Keratinocyte (primary cell): ENCODE results near the gene TRIM14. TPM values are rescaled to one million over a fixed set of nuclear protein-coding genes. Genes with fewer than 3 reads are reported as not detected.

Source experiments
- DNase-seq: peaks from one replicate; pipeline ENCODE4 v3.0.0-alpha.2; 2011; ENCODE audit warnings: low read depth, missing footprints, low spot score
- FAIRE-seq: peaks from 2 replicates; lab custom pipeline; 2011; peaks lifted over from hg19 to GRCh38; lab: Jason Lieb, UNC
- H2AFZ ChIP-seq: 2 replicates; pipeline ENCODE4 v1.6.0; 2012; ENCODE audit warnings: low read length, control low read depth, inconsistent platforms; ENCODE audit not compliant: control insufficient read depth
- H3K27ac ChIP-seq: 2 replicates; pipeline ENCODE4 v1.5.1; 2011; ENCODE audit warnings: low read length; ENCODE audit not compliant: control insufficient read depth, insufficient read depth
- H3K27me3 ChIP-seq: 3 replicates; pipeline ENCODE4 v1.6.0; 2011; ENCODE audit warnings: low read length; ENCODE audit not compliant: control insufficient read depth, insufficient read depth; ENCODE audit errors: extremely low read depth
- H3K36me3 ChIP-seq, 2 experiments: 2 replicates in 1 of 2; 3 replicates in 1 of 2; pipeline ENCODE4 v1.5.1; 2011; ENCODE audit warnings: low read length in 2 of 2, mild to moderate bottlenecking in 1 of 2; ENCODE audit not compliant: control insufficient read depth in 2 of 2, insufficient read depth in 2 of 2; ENCODE audit errors: extremely low read depth in 1 of 2
- H3K4me1 ChIP-seq: 3 replicates; pipeline ENCODE4 v1.5.1; 2011; ENCODE audit warnings: low read length; ENCODE audit not compliant: control insufficient read depth, insufficient read depth; ENCODE audit errors: extremely low read depth
- H3K4me2 ChIP-seq: 3 replicates; pipeline ENCODE4 v1.6.0; 2011; ENCODE audit warnings: low read depth, low read length; ENCODE audit not compliant: control insufficient read depth, insufficient read depth; ENCODE audit errors: extremely low read depth
- H3K4me3 ChIP-seq, 3 experiments: fragments of 200-600 bp in 1 of 3; sonication (generic) in 1 of 3; 2 replicates in 2 of 3; 3 replicates in 1 of 3; pipeline ENCODE4 v1.5.1; 2011 to 2016; ENCODE audit warnings: low read length in 3 of 3, mild to moderate bottlenecking in 3 of 3, control low read depth in 2 of 3, inconsistent platforms in 1 of 3, low read depth in 1 of 3, mixed read lengths in 1 of 3, mixed run types in 1 of 3, moderate library complexity in 1 of 3; ENCODE audit not compliant: control insufficient read depth in 2 of 3, insufficient read depth in 2 of 3; ENCODE audit errors: extremely low read depth in 1 of 3
- H3K79me2 ChIP-seq: 2 replicates; pipeline ENCODE4 v1.6.0; 2012; ENCODE audit warnings: low read length; ENCODE audit not compliant: control insufficient read depth, insufficient read depth
- H3K9ac ChIP-seq: 3 replicates; pipeline ENCODE4 v1.6.0; 2011; ENCODE audit warnings: low read length; ENCODE audit not compliant: control insufficient read depth, insufficient read depth; ENCODE audit errors: extremely low read depth
- H3K9me1 ChIP-seq: 3 replicates; pipeline ENCODE4 v1.6.0; 2011; ENCODE audit warnings: low read length; ENCODE audit not compliant: control insufficient read depth, insufficient read depth; ENCODE audit errors: extremely low read depth
- H3K9me3 ChIP-seq: 2 replicates; pipeline ENCODE4 v1.5.1; 2012; ENCODE audit warnings: low read depth, low read length; ENCODE audit not compliant: control insufficient read depth
- H4K20me1 ChIP-seq: 3 replicates; pipeline ENCODE4 v1.6.0; 2011; ENCODE audit warnings: low read length; ENCODE audit not compliant: control insufficient read depth, insufficient read depth; ENCODE audit errors: extremely low read depth
- EZH2 ChIP-seq: IDR thresholded peaks from one replicate; pipeline ENCODE4 v1.6.1; 2012; ENCODE audit warnings: inconsistent platforms, mild to moderate bottlenecking, low read length, moderate library complexity
- dilution Hi-C: fragments of 300-500 bp; cut with MboI; formaldehyde crosslinking; loops from one replicate; pipeline ENCODE4 v1.7.0; 2020; ENCODE audit warnings: low sequenced_read_pairs; ENCODE audit not compliant: extremely low pct_ligation_motif_present
- polyA plus RNA-seq, 5 experiments: library from polyadenylated mRNA; depleted of rRNA in 3 of 5; stranded (reverse) in 3 of 5; stranded (forward) in 1 of 5; unstranded in 1 of 5; fragments of >200 nt; gene quantifications; 1 replicate in 1 of 5; 2 replicates in 3 of 5; 3 replicates in 1 of 5; pipeline versions ENCODE4 v1.2.1 to v1.2.3, GENCODE V29; 2011 to 2012; ENCODE audit warnings: missing spikeins in 2 of 5, low read depth in 1 of 5, low replicate concordance in 1 of 5
- TF ChIP-seq, protein P1 (sequence below), 3 experiments: IDR thresholded peaks in 1 of 3; conservative IDR thresholded peaks in 1 of 3; optimal IDR thresholded peaks in 1 of 3; 2 replicates in 2 of 3; 3 replicates in 1 of 3; pipeline versions ENCODE3 to v1.5.1; 2011; ENCODE audit warnings: low read length in 3 of 3, mild to moderate bottlenecking in 3 of 3, moderate library complexity in 2 of 3, control low read depth in 1 of 3, inconsistent platforms in 1 of 3; ENCODE audit not compliant: insufficient read depth in 2 of 3; ENCODE audit errors: extremely low read depth in 1 of 3

The TRIM14 gene
- polyA plus RNA-seq, 1 donor (not counting 4 experiments of a cell fraction or from before 2014, with no cell fraction given) = 22.1 TPM

DNA sequence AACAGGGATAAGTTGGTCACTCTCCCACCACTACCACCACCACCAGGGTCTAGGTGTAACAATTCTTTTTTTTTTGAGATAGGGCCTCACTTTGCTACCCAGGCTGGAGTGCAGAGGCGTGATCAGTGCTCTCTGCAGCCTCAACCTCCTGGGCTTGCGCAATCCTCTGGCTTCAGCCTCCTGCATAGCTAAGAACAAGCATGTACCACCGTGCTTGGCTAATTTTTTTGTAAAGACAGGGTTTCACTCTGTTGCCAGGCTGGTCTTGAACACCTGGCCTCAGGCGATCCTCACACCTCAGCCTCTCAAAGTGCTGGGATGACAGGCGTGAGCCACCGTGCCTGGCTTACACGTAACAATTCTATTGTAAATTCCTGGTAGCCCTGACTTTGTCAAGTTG, 45.9 kb upstream of the TRIM14 start:
- Histone ChIP-seq H3K4me3 (no peak overlapping the region), H3K4me1 (peaks cover 45% of the 10 kb centered on the region), H3K4me2 (no peak overlapping the region), H3K9me3 (no peaks in the 10 kb centered on the region), H3K36me3 (peaks cover 0 to 2% of the 10 kb centered on the region in 2 experiments), H3K27ac (no peak overlapping the region), H2AFZ (no peak overlapping the region), H3K9me1 (peaks cover 16% of the 10 kb centered on the region), H3K9ac (no peak overlapping the region), H3K27me3 (no peaks in the 10 kb centered on the region), H3K79me2 (peaks cover 84% of the 10 kb centered on the region), H4K20me1 (peaks cover 7% of the 10 kb centered on the region)
- no peak for FAIRE-seq
- dilution Hi-C loops = no loop called here
- TF ChIP-seq, protein P1, sequence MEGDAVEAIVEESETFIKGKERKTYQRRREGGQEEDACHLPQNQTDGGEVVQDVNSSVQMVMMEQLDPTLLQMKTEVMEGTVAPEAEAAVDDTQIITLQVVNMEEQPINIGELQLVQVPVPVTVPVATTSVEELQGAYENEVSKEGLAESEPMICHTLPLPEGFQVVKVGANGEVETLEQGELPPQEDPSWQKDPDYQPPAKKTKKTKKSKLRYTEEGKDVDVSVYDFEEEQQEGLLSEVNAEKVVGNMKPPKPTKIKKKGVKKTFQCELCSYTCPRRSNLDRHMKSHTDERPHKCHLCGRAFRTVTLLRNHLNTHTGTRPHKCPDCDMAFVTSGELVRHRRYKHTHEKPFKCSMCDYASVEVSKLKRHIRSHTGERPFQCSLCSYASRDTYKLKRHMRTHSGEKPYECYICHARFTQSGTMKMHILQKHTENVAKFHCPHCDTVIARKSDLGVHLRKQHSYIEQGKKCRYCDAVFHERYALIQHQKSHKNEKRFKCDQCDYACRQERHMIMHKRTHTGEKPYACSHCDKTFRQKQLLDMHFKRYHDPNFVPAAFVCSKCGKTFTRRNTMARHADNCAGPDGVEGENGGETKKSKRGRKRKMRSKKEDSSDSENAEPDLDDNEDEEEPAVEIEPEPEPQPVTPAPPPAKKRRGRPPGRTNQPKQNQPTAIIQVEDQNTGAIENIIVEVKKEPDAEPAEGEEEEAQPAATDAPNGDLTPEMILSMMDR (optimal IDR thresholded peaks at IDR 0.05 in 1 of 3, IDR thresholded peaks at IDR 0.05 in 1 of 3, conservative IDR thresholded peaks at IDR 0.05 in 1 of 3; ENCODE audit: extremely low read depth in 1 of 3, insufficient read depth in 2 of 3, low read length in 3 of 3) = no peak
- TF ChIP-seq EZH2 = no peak
- DNase-seq = no peak

DNA sequence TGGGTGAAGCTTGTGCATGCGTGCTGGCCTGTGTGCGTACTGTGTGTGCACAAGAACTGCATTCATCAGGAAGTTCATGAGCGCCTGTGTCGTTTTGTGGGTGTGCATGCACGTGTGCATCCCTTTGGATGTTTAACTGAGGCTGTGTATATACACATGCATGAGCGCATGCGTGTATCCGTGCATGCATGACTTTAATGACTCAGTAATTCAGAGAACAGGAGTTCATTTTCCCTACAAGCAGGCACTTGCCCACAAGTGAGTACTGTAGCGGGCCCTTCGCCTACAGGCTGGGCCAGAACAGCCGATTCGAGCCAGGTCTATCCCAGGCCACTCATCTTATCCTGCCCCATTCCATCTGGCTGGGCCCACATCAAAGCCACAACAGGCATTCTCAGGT, 43.6 kb upstream of the TRIM14 start:
- H3K9me1 ChIP-seq = peaks cover 11% of the 10 kb centered on the region
- H3K4me3 ChIP-seq = no peak overlapping the region
- peaks cover 30% of the 10 kb centered on the region for H3K4me1 ChIP-seq
- H3K79me2 ChIP-seq = peaks cover 84% of the 10 kb centered on the region
- no peaks in the 10 kb centered on the region for H3K27me3 ChIP-seq
- FAIRE-seq (peak; percentile 90), DNase-seq (peak; percentile 96)
- peaks cover 0 to 2% of the 10 kb centered on the region in 2 experiments for H3K36me3 ChIP-seq
- H3K27ac ChIP-seq = peak overlapping the region; percentile 84
- H3K9me3 ChIP-seq = no peaks in the 10 kb centered on the region
- H4K20me1 ChIP-seq = peaks cover 3% of the 10 kb centered on the region
- H3K4me2 ChIP-seq = peak overlapping the region; percentile 68
- peak overlapping the region; percentile 62 for H3K9ac ChIP-seq
- peak overlapping the region; percentile 16 for H2AFZ ChIP-seq
- dilution Hi-C loops = no loop called here
- TF ChIP-seq, protein P1 (optimal IDR thresholded peaks at IDR 0.05 in 1 of 3, IDR thresholded peaks at IDR 0.05 in 1 of 3, conservative IDR thresholded peaks at IDR 0.05 in 1 of 3; ENCODE audit: extremely low read depth in 1 of 3, insufficient read depth in 2 of 3, low read length in 3 of 3) = no peak
- TF ChIP-seq EZH2 = no peak
